ENCODE measurements around the gene WDFY3.

DNA sequence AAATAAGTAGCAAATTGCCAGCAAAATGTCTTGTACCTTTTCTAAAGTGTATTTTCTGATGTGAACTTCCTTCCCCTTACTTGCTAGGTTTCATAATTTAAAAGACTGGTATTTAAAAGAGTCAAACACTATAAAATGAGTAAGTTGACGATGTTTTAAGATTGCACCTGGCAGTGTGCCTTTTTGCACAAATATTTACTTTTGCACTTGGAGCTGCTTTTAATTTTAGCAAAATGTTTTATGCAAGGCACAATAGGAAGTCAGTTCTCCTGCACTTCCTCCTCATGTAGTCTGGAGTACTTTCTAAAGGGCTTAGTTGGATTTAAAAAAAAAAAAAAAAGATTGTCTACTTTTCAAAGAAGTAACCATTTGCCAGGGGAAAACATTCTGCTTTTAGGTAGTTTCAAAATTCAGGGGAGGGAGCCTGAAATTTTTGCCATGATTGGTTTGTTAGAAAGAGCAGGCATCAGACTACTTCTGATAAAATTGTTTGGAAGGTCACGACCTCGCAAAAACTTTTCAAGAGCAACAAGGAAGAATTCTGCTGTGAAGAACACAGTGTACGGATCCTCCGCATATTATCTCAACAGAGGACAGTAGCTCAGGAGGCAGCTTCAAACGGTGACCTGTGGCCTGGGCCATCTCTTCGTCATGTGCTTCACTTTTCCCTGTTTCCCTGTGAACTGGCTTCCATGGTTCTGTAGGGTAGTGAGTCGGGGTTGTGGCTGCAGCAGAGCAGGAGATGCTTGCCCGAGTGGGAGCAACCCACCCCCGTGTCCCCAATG lies 317.4 kb downstream of the WDFY3 start:
- TF ChIP-seq RFX5 (IDR thresholded peaks at IDR 0.05) = no peak
- TF ChIP-seq, protein P1, sequence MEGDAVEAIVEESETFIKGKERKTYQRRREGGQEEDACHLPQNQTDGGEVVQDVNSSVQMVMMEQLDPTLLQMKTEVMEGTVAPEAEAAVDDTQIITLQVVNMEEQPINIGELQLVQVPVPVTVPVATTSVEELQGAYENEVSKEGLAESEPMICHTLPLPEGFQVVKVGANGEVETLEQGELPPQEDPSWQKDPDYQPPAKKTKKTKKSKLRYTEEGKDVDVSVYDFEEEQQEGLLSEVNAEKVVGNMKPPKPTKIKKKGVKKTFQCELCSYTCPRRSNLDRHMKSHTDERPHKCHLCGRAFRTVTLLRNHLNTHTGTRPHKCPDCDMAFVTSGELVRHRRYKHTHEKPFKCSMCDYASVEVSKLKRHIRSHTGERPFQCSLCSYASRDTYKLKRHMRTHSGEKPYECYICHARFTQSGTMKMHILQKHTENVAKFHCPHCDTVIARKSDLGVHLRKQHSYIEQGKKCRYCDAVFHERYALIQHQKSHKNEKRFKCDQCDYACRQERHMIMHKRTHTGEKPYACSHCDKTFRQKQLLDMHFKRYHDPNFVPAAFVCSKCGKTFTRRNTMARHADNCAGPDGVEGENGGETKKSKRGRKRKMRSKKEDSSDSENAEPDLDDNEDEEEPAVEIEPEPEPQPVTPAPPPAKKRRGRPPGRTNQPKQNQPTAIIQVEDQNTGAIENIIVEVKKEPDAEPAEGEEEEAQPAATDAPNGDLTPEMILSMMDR (IDR thresholded peaks at IDR 0.05) = no peak
- TF ChIP-seq POLR2A (IDR thresholded peaks at IDR 0.05; ENCODE audit: low read length) = no peak
- no peak for TF ChIP-seq CBX8 (IDR thresholded peaks at IDR 0.05)
- no peak for TF ChIP-seq EP300 (IDR thresholded peaks at IDR 0.05)
- TF ChIP-seq, protein P2, sequence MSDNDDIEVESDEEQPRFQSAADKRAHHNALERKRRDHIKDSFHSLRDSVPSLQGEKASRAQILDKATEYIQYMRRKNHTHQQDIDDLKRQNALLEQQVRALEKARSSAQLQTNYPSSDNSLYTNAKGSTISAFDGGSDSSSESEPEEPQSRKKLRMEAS (IDR thresholded peaks at IDR 0.05) = no peak
- TF ChIP-seq, protein P3, sequence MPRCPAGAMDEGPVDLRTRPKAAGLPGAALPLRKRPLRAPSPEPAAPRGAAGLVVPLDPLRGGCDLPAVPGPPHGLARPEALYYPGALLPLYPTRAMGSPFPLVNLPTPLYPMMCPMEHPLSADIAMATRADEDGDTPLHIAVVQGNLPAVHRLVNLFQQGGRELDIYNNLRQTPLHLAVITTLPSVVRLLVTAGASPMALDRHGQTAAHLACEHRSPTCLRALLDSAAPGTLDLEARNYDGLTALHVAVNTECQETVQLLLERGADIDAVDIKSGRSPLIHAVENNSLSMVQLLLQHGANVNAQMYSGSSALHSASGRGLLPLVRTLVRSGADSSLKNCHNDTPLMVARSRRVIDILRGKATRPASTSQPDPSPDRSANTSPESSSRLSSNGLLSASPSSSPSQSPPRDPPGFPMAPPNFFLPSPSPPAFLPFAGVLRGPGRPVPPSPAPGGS (IDR thresholded peaks at IDR 0.05) = no peak
- TF ChIP-seq SREBF2 (IDR thresholded peaks at IDR 0.05) = no peak
- no peak for TF ChIP-seq CBX2 (IDR thresholded peaks at IDR 0.05; ENCODE audit: borderline replicate concordance, low read depth)
- TF ChIP-seq, protein P4, sequence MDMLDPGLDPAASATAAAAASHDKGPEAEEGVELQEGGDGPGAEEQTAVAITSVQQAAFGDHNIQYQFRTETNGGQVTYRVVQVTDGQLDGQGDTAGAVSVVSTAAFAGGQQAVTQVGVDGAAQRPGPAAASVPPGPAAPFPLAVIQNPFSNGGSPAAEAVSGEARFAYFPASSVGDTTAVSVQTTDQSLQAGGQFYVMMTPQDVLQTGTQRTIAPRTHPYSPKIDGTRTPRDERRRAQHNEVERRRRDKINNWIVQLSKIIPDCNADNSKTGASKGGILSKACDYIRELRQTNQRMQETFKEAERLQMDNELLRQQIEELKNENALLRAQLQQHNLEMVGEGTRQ (IDR thresholded peaks at IDR 0.05) = no peak
- TF ChIP-seq HDAC2 (IDR thresholded peaks at IDR 0.05) = no peak
